Muscle of leg (tissue), 16 donors: ENCODE measurements around the gene TMED7. TPM values are rescaled to one million over a fixed set of nuclear protein-coding genes. Genes with fewer than 3 reads are reported as not detected.
"Not testable (repeated sequence)": the region's sequence is repeated elsewhere in the genome, so short reads cannot be mapped to it uniquely, and the experiment has no call there.

Experiments
- DNase-seq: peaks from one replicate; pipeline ENCODE4 v3.0.0; 2013
- H3K27ac ChIP-seq: one replicate; pipeline ENCODE4 v1.5.1; 2013; ENCODE audit warnings: mild to moderate bottlenecking, low read length, control low read depth
- H3K27me3 ChIP-seq: one replicate; pipeline ENCODE4 v1.6.1; 2013; ENCODE audit warnings: low read length; ENCODE audit not compliant: control insufficient read depth, insufficient read depth
- H3K36me3 ChIP-seq: one replicate; pipeline ENCODE4 v1.6.1; 2013; ENCODE audit warnings: low read length; ENCODE audit not compliant: control insufficient read depth, insufficient read depth
- H3K4me1 ChIP-seq: one replicate; pipeline ENCODE4 v1.6.1; 2013; ENCODE audit warnings: low read length; ENCODE audit not compliant: control insufficient read depth, insufficient read depth
- H3K4me3 ChIP-seq: one replicate; pipeline ENCODE4 v1.5.1; 2013; ENCODE audit warnings: low read length, control low read depth
- H3K9me3 ChIP-seq: replicated peaks from 2 replicates; pipeline ENCODE4 v1.6.1; 2013; ENCODE audit warnings: low read depth, low read length; ENCODE audit not compliant: control insufficient read depth
- WGBS: methylation state at CpG from one replicate; pipeline ENCODE4 v1.1.5; 2013; ENCODE audit warnings: missing lambda C conversion rate; ENCODE audit not compliant: insufficient coverage; 5-methylcytosine and 5-hydroxymethylcytosine counted together
- long read RNA-seq, 11 donors: transcript quantifications; one replicate each; lab custom pipeline, GENCODE V29; 2026
- polyA plus RNA-seq, 8 donors: library from polyadenylated mRNA; unstranded; fragments of 120-200 nt; gene quantifications; one replicate each; pipeline versions ENCODE4 v1.2.1 to v1.2.3, GENCODE V29; 2013; ENCODE audit warnings: inconsistent platforms in 1 of 8, low replicate concordance in 1 of 8; ENCODE audit not compliant: insufficient read length in 8 of 8, insufficient read depth in 1 of 8
- total RNA-seq: library from RNA; stranded (reverse); fragments of 120-200 nt; gene quantifications from one replicate; pipeline ENCODE4 v1.2.4, GENCODE V29; 2013

Gene TMED7
- total RNA-seq (52.9 TPM), polyA plus RNA-seq (10 to 100 TPM; 49.3 to 79.6 (median 62.5) TPM)
- long read RNA-seq, donor 1, transcript TMED7-201 (3 exons, 3,757 nt), result major isoform, 5 of 5 reads
- long read RNA-seq, donor 1, partial matches to known transcripts, result 0 of 5 reads
- long read RNA-seq, donor 1, other reads (novel, unspliced or antisense), result 0 of 5 reads
- long read RNA-seq, donor 2, partial matches to known transcripts, result 0 of 3 reads
- long read RNA-seq, donor 2, other reads (novel, unspliced or antisense), result 0 of 3 reads
- long read RNA-seq, donor 3, transcript TMED7-201 (3 exons, 3,757 nt), result major isoform, 25 of 25 reads
- long read RNA-seq, donor 3, partial matches to known transcripts, result 0 of 25 reads
- long read RNA-seq, donor 3, other reads (novel, unspliced or antisense), result 0 of 25 reads
- long read RNA-seq, donor 4, transcript TMED7-201 (3 exons, 3,757 nt), result major isoform, 14 of 14 reads
- long read RNA-seq, donor 4, partial matches to known transcripts, result 0 of 14 reads
- long read RNA-seq, donor 4, other reads (novel, unspliced or antisense), result 0 of 14 reads
- long read RNA-seq, donor 5, transcript TMED7-201 (3 exons, 3,757 nt), result major isoform, 56 of 56 reads
- long read RNA-seq, donor 5, partial matches to known transcripts, result 0 of 56 reads
- long read RNA-seq, donor 5, other reads (novel, unspliced or antisense), result 0 of 56 reads
- long read RNA-seq, donor 6, transcript TMED7-201 (3 exons, 3,757 nt), result major isoform, 33 of 38 reads
- long read RNA-seq, donor 6, partial matches to known transcripts, result 5 of 38 reads
- long read RNA-seq, donor 6, other reads (novel, unspliced or antisense), result 0 of 38 reads
- long read RNA-seq, donor 7, transcript TMED7-201 (3 exons, 3,757 nt), result major isoform, 27 of 27 reads
- long read RNA-seq, donor 7, partial matches to known transcripts, result 0 of 27 reads
- long read RNA-seq, donor 7, other reads (novel, unspliced or antisense), result 0 of 27 reads
- long read RNA-seq, donor 8, transcript TMED7-201 (3 exons, 3,757 nt), result major isoform, 27 of 27 reads
- long read RNA-seq, donor 8, partial matches to known transcripts, result 0 of 27 reads
- long read RNA-seq, donor 8, other reads (novel, unspliced or antisense), result 0 of 27 reads
- long read RNA-seq, donor 9, transcript TMED7-201 (3 exons, 3,757 nt), result major isoform, 26 of 26 reads
- long read RNA-seq, donor 9, partial matches to known transcripts, result 0 of 26 reads
- long read RNA-seq, donor 9, other reads (novel, unspliced or antisense), result 0 of 26 reads
- long read RNA-seq, donor 10, transcript TMED7-201 (3 exons, 3,757 nt), result major isoform, 38 of 38 reads
- long read RNA-seq, donor 10, partial matches to known transcripts, result 0 of 38 reads
- long read RNA-seq, donor 10, other reads (novel, unspliced or antisense), result 0 of 38 reads
- long read RNA-seq, donor 11, transcript TMED7-201 (3 exons, 3,757 nt), result major isoform, 11 of 11 reads
- long read RNA-seq, donor 11, partial matches to known transcripts, result 0 of 11 reads
- long read RNA-seq, donor 11, other reads (novel, unspliced or antisense), result 0 of 11 reads

- Histone ChIP-seq H3K9me3 (no peaks in the 10 kb centered on the region), H3K27me3 (no peaks in the 10 kb centered on the region), H3K36me3 (peaks cover 7% of the 10 kb centered on the region), H3K4me1 (peaks cover 13% of the 10 kb centered on the region), H3K27ac (peak within 1 kb of the TSS; percentile 97), H3K4me3 (peak within 1 kb of the TSS; percentile 57)
- WGBS, result under 1% methylated on average over 68 of the region's 77 CpGs
- DNase-seq, result peak; percentile 99
Observed at GRCh38 chr5:115625579-115626444, at the start of gene TMED7. Gene TMED7, minus strand, starts transcription at chr5:115626036. Its CDS starts 244 bp downstream, at chr5:115625792.

- H3K4me1 ChIP-seq, H3K27ac ChIP-seq, H3K4me3 ChIP-seq, H3K9me3 ChIP-seq, DNase-seq, H3K27me3 ChIP-seq, H3K36me3 ChIP-seq: not testable (repeated sequence)
- 83% methylated on average over 8 of the region's 11 CpGs for WGBS
Observed at GRCh38 chr5:115674782-115675181, 48.9 kb upstream of the TMED7 start.

- Histone ChIP-seq H3K4me3 (no peak overlapping the region), H3K27ac (no peak overlapping the region), H3K36me3 (no peaks in the 10 kb centered on the region), H3K9me3 (no peaks in the 10 kb centered on the region), H3K4me1 (no peaks in the 10 kb centered on the region), H3K27me3 (no peaks in the 10 kb centered on the region)
- no CpG with 5 or more reads among the region's 1 CpG for WGBS
- DNase-seq, result no peak
Observed at GRCh38 chr5:115673596-115673995, 47.8 kb upstream of the TMED7 start.

- Histone ChIP-seq H3K36me3 (no peaks in the 10 kb centered on the region), H3K27me3 (no peaks in the 10 kb centered on the region), H3K4me3 (no peak overlapping the region), H3K9me3 (peaks cover 6% of the 10 kb centered on the region), H3K4me1 (no peaks in the 10 kb centered on the region), H3K27ac (no peak overlapping the region)
- 81% methylated on average over 1 of the region's 1 CpG for WGBS
- DNase-seq, result no peak
Observed at GRCh38 chr5:115671939-115672338, 46.1 kb upstream of the TMED7 start.

GRCh38 chr5:115666023-115666422 is 40.2 kb upstream of the TMED7 start:
- H3K9me3 ChIP-seq, result peaks cover 6% of the 10 kb centered on the region
- no peaks in the 10 kb centered on the region for H3K27me3 ChIP-seq
- WGBS, result no CpG with 5 or more reads among the region's 2 CpGs
- H3K4me3 ChIP-seq, result no peak overlapping the region
- no peak overlapping the region for H3K27ac ChIP-seq
- H3K4me1 ChIP-seq, result no peaks in the 10 kb centered on the region
- DNase-seq, result no peak
- no peaks in the 10 kb centered on the region for H3K36me3 ChIP-seq

- no peaks in the 10 kb centered on the region for H3K4me1 ChIP-seq
Observed at GRCh38 chr5:115661563-115661962, 35.7 kb upstream of the TMED7 start.

GRCh38 chr5:115661101-115661500 is 35.3 kb upstream of the TMED7 start:
- DNase-seq, result peak; percentile 79
- no peaks in the 10 kb centered on the region for H3K4me1 ChIP-seq
- H3K4me3 ChIP-seq, result no peak overlapping the region
- no peaks in the 10 kb centered on the region for H3K36me3 ChIP-seq
- H3K27ac ChIP-seq, result no peak overlapping the region
- H3K9me3 ChIP-seq, result no peaks in the 10 kb centered on the region
- 12% methylated on average over 3 of the region's 4 CpGs for WGBS
- no peaks in the 10 kb centered on the region for H3K27me3 ChIP-seq

More at GRCh38 chr5:115661563-115661962, 35.7 kb upstream of the TMED7 start:
- DNase-seq, result no peak
- no CpG with 5 or more reads among the region's 2 CpGs for WGBS
- H3K36me3 ChIP-seq, result no peaks in the 10 kb centered on the region
- H3K9me3 ChIP-seq, result no peaks in the 10 kb centered on the region
- H3K27ac ChIP-seq, result no peak overlapping the region
- H3K4me3 ChIP-seq, result no peak overlapping the region
- no peaks in the 10 kb centered on the region for H3K27me3 ChIP-seq

- no peak overlapping the region for H3K4me3 ChIP-seq
- no peaks in the 10 kb centered on the region for H3K36me3 ChIP-seq
- WGBS, result no CpG with 5 or more reads among the region's 2 CpGs
- no peaks in the 10 kb centered on the region for H3K9me3 ChIP-seq
- DNase-seq, result no peak
- no peaks in the 10 kb centered on the region for H3K4me1 ChIP-seq
- H3K27ac ChIP-seq, result no peak overlapping the region
- H3K27me3 ChIP-seq, result no peaks in the 10 kb centered on the region
Observed at GRCh38 chr5:115657881-115658233, 32.0 kb upstream of the TMED7 start.
